Nucleus accumbens (tissue), 56 donors: Measurements from ENCODE around the gene THTPA.
"Not testable (repeated sequence)": the region's sequence is repeated elsewhere in the genome, so short reads cannot be mapped to it uniquely, and the experiment has no call there.

Experiments
- DNase-seq, 56 donors: peaks; one replicate each; lab custom pipeline; 2025; lab: John Stamatoyannopoulos, UW

The THTPA gene

GRCh38 chr14:23605931-23606585 is 50.0 kb downstream of the THTPA start:
- DNase-seq, result no peak

GRCh38 chr14:23608454-23608853 is 52.4 kb downstream of the THTPA start:
- peak in 13 of 56 donors; percentile 1 to 38 (median 12) for DNase-seq

GRCh38 chr14:23609001-23609400 is 52.9 kb downstream of the THTPA start:
- no peak for DNase-seq

GRCh38 chr14:23609411-23610089 is 53.5 kb downstream of the THTPA start:
- not testable (repeated sequence) for DNase-seq
